Lower lobe of right lung (tissue), 2 donors: ENCODE measurements around the gene CELSR3. TPM values are rescaled to one million over a fixed set of nuclear protein-coding genes. Genes with fewer than 3 reads are reported as not detected.

Experiments used
- ATAC-seq, 2 donors: fragments of 200-7000 bp; cut with Tn5 transposase; one replicate each; pipeline ENCODE4 v1.9.1; 2020 to 2022; ENCODE audit warnings: mild to moderate bottlenecking in 2 of 2, moderate library complexity in 2 of 2
- DNase-seq: peaks from one replicate; pipeline ENCODE4 v3.0.0-alpha.2; 2020
- H3K27ac ChIP-seq: fragments of 200-600 bp; one replicate; pipeline ENCODE4 v1.8.0; 2022
- H3K27me3 ChIP-seq: fragments of 200-600 bp; one replicate; pipeline ENCODE4 v1.8.0; 2022; ENCODE audit warnings: low read depth
- H3K36me3 ChIP-seq: fragments of 200-600 bp; one replicate; pipeline ENCODE4 v1.8.0; 2022; ENCODE audit warnings: mild to moderate bottlenecking
- H3K4me1 ChIP-seq: fragments of 200-600 bp; one replicate; pipeline ENCODE4 v1.8.0; 2022
- H3K4me3 ChIP-seq: fragments of 200-600 bp; one replicate; pipeline ENCODE4 v1.8.0; 2022; ENCODE audit warnings: mild to moderate bottlenecking
- H3K9me3 ChIP-seq: fragments of 200-600 bp; one replicate; pipeline ENCODE4 v1.8.0; 2022
- intact Hi-C: fragments of 100-400 bp; cut with DNase I; formaldehyde crosslinking; loops from one replicate; pipeline ENCODE4 v1.11.0; 2022
- total RNA-seq: library from RNA; stranded (reverse); fragmentation: NEBNext Ultra II Directional; extraction: Animal tissue kit (Norgen Biotek cat#: 25700); gene quantifications from one replicate; pipeline ENCODE4 v1.2.1, GENCODE V29; 2021
- TF ChIP-seq, protein P1 (sequence below): fragments of 200-600 bp; IDR thresholded peaks from one replicate; pipeline ENCODE4 v1.8.0; 2022; ENCODE audit warnings: antibody characterized with exemption, mild to moderate bottlenecking
- donor health status: DM: no; HTN: yes; CAD: no; lungs with severe emphysema.

The CELSR3 gene
- total RNA-seq, 1 donor from 2014 or later: 1.0 TPM

- Histone ChIP-seq H3K4me3 (no peak overlapping the region), H3K4me1 (peaks cover 28% of the 10 kb centered on the region), H3K36me3 (peaks cover 49% of the 10 kb centered on the region), H3K27me3 (no peaks in the 10 kb centered on the region), H3K27ac (no peak overlapping the region), H3K9me3 (no peaks in the 10 kb centered on the region)
- TF ChIP-seq, protein P1, sequence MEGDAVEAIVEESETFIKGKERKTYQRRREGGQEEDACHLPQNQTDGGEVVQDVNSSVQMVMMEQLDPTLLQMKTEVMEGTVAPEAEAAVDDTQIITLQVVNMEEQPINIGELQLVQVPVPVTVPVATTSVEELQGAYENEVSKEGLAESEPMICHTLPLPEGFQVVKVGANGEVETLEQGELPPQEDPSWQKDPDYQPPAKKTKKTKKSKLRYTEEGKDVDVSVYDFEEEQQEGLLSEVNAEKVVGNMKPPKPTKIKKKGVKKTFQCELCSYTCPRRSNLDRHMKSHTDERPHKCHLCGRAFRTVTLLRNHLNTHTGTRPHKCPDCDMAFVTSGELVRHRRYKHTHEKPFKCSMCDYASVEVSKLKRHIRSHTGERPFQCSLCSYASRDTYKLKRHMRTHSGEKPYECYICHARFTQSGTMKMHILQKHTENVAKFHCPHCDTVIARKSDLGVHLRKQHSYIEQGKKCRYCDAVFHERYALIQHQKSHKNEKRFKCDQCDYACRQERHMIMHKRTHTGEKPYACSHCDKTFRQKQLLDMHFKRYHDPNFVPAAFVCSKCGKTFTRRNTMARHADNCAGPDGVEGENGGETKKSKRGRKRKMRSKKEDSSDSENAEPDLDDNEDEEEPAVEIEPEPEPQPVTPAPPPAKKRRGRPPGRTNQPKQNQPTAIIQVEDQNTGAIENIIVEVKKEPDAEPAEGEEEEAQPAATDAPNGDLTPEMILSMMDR: no peak
- ATAC-seq: no peak
- intact Hi-C loops: no loop called here
- no peak for DNase-seq
Observed at GRCh38 chr3:48682786-48683185, 20.1 kb upstream of the CELSR3 start.

DNA sequence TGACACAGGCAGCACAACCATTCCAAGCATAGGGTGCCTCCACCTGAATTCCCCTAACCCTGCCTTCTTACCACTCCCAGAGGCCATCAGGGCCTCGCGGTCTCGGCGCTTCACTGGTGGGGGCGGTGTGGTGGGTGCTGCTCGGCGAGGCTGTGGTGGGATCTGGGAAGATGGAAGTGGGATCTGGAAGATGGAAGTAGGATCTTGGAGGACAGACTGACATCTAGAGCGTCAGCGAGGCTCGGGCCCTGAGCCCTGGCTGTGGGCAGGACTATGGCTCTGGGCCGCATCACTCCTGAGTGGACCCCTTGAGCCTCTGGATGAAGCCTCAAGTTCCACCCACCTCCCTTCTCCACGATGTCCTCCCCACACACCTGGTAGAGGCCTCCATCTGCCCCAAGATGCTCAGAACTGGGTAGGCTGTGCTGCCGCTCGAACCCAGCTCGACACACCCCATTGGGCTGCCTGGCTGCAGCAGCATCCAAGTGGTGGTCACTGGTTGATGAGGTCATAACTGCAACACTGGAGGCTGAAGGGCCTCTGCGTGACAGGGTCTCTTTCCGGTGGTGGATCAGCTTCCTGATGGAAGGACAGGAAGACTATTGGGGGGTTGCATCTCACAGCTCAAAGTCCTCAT is 19.4 kb upstream of the CELSR3 start:
- peaks cover 42% of the 10 kb centered on the region for H3K36me3 ChIP-seq
- DNase-seq (no peak), ATAC-seq (no peak)
- no peaks in the 10 kb centered on the region for H3K27me3 ChIP-seq
- H3K9me3 ChIP-seq: no peaks in the 10 kb centered on the region
- H3K27ac ChIP-seq: no peak overlapping the region
- intact Hi-C loops: no loop called here
- TF ChIP-seq, protein P1: no peak
- H3K4me3 ChIP-seq: no peak overlapping the region
- H3K4me1 ChIP-seq: peaks cover 28% of the 10 kb centered on the region

DNA sequence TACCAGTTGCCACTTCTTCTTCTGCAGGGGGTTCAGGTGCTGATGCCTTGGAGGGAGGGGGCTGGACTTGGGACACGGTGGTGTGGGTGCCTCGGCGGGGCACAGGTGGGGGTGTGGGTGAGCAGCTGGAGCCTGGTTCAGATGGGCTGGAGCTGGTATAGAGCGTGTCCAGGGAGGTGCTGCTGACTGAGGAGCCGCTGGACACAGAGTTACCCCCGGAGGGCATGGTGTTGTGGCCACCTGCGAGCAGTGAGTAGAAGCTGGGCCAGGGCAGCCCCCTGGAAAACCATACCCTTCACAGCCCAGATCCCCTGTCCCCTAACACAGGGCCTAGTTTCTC is 18.8 kb upstream of the CELSR3 start:
- H3K27ac ChIP-seq: no peak overlapping the region
- intact Hi-C loops: no loop called here
- ATAC-seq: no peak
- no peaks in the 10 kb centered on the region for H3K9me3 ChIP-seq
- no peak for DNase-seq
- no peak overlapping the region for H3K4me3 ChIP-seq
- H3K4me1 ChIP-seq: peaks cover 25% of the 10 kb centered on the region
- no peaks in the 10 kb centered on the region for H3K27me3 ChIP-seq
- TF ChIP-seq, protein P1: no peak
- H3K36me3 ChIP-seq: peaks cover 42% of the 10 kb centered on the region

DNA sequence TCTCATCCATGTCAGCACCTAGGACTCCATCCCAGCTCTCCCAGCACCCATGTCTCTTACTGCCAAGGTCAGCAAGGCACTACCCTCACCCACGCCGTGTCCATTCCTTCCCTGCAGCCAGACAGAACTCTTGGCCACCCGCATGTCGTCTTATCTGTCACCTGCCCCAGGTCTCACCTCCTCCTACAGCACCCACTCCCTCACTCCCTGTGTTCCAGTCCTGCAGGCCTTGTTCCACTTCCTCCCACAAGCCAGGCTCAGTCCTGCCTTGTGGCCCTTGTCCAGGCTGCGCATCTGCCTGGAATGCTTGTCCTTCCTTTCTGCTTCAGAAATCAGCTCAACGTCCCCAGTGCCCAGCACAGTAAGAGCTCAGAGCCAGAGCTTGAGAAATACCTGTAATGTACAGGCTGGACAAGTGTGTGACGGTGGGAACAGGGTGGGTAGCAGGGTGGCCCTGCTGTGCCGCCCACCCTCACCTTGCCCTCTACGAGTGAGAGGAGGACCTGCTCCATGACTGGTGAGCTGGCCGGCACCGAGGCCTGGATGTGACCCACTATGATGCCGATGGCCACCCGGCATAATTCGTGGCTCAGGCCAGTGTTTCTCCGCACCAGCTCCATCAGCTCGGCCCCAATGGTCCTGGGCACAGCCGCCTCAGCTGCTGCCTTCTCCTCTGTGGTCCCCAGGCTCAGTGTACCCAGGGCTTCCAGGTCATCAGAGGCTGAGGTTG is 18.3 kb upstream of the CELSR3 start:
- TF ChIP-seq, protein P1: no peak
- no peaks in the 10 kb centered on the region for H3K9me3 ChIP-seq
- H3K4me3 ChIP-seq: no peak overlapping the region
- H3K27ac ChIP-seq: no peak overlapping the region
- H3K27me3 ChIP-seq: no peaks in the 10 kb centered on the region
- peaks cover 42% of the 10 kb centered on the region for H3K36me3 ChIP-seq
- peaks cover 20% of the 10 kb centered on the region for H3K4me1 ChIP-seq
- no peak for ATAC-seq
- DNase-seq: no peak
- intact Hi-C loops: no loop called here

- H3K27ac ChIP-seq: no peak overlapping the region
- no peaks in the 10 kb centered on the region for H3K27me3 ChIP-seq
- H3K4me1 ChIP-seq: peaks cover 16% of the 10 kb centered on the region
- no peak for ATAC-seq
- TF ChIP-seq, protein P1: no peak
- no peak for DNase-seq
- H3K36me3 ChIP-seq: peaks cover 42% of the 10 kb centered on the region
- H3K4me3 ChIP-seq: no peak overlapping the region
- intact Hi-C loops: no loop called here
- no peaks in the 10 kb centered on the region for H3K9me3 ChIP-seq
Observed at GRCh38 chr3:48679411-48680391, 17.0 kb upstream of the CELSR3 start.
